22Rv1 (cell line): Measurements from ENCODE around the gene TMPRSS4.

ENCODE experiments used
- H3K27ac ChIP-seq: fragments of 450-650 bp; 2 replicates; pipeline ENCODE4 v1.5.1; 2017
- ZFX ChIP-seq: fragments of 450-650 bp; IDR thresholded peaks from 2 replicates; pipeline ENCODE4 v1.6.1; 2017; ENCODE audit warnings: antibody characterized with exemption, borderline replicate concordance
- TF ChIP-seq, protein P1 (sequence below): fragments of 450-650 bp; IDR thresholded peaks from 2 replicates; pipeline ENCODE4 v1.5.1; 2017; ENCODE audit warnings: mild to moderate bottlenecking

The TMPRSS4 gene

DNA sequence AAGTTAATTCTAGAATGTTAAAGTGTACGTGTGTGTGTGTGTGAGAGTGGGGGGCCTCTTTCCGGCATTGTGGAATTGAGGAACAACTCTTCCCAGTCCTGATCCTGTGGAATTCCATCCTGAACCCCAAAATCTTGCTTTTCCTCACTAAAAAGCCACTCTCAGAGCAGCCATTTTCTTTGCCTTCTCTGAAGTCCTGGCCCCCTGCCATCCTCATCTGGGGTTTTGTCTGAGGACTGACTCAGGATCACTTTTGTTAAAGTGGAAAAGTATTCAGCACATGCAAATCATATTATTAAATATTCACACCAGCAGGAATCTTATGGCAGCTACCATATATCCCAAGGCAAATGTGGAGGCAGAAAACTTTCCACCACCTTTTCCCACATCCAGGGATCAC, 72.0 kb downstream of the TMPRSS4 start:
- no peak for TF ChIP-seq ZFX
- TF ChIP-seq, protein P1, sequence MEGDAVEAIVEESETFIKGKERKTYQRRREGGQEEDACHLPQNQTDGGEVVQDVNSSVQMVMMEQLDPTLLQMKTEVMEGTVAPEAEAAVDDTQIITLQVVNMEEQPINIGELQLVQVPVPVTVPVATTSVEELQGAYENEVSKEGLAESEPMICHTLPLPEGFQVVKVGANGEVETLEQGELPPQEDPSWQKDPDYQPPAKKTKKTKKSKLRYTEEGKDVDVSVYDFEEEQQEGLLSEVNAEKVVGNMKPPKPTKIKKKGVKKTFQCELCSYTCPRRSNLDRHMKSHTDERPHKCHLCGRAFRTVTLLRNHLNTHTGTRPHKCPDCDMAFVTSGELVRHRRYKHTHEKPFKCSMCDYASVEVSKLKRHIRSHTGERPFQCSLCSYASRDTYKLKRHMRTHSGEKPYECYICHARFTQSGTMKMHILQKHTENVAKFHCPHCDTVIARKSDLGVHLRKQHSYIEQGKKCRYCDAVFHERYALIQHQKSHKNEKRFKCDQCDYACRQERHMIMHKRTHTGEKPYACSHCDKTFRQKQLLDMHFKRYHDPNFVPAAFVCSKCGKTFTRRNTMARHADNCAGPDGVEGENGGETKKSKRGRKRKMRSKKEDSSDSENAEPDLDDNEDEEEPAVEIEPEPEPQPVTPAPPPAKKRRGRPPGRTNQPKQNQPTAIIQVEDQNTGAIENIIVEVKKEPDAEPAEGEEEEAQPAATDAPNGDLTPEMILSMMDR: no peak
- H3K27ac ChIP-seq: no peak overlapping the region

DNA sequence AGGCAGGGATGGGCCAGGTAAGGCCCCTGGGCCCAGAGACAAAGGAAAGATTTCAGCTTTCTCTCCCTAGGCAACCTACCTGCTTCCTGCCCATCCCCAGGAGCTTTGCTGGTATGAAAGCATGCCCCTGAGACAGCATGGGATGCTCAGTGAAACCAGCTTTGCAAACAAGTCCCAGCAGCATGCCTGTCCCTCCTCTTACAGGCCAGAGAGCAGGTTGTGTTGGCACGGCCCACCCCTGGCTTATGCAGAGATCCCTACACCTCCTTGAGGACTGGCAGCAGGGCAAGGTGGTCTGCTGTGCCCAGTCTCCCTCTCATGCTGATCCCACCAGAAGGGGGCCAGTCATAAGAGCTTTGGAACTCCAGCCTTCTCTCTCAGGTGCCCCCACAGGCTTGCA, 72.6 kb downstream of the TMPRSS4 start:
- TF ChIP-seq, protein P1: no peak
- no peak for TF ChIP-seq ZFX

DNA sequence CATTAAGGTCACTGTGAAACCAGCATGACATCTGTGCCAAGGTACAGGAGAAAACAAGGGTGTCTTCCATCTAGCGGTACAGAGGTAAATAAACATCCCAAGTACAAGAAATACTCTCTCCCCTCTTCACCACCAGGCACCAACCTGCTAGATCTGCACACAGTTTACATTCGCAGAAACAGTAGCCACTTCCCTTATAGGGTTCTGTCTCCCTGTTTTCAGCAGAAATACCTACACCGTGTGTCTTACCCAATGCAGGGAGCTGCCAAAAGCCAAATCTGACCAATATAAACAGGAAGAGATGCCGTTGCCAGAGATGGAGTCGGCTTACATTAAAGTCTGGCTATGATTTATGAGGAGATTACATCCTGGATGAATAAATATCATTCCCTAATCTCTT, 74.6 kb downstream of the TMPRSS4 start:
- no peak overlapping the region for H3K27ac ChIP-seq
- TF ChIP-seq ZFX: no peak
- TF ChIP-seq, protein P1: no peak

More for the DNA sequence above, 72.6 kb downstream of the TMPRSS4 start:
- H3K27ac ChIP-seq: no peak overlapping the region

DNA sequence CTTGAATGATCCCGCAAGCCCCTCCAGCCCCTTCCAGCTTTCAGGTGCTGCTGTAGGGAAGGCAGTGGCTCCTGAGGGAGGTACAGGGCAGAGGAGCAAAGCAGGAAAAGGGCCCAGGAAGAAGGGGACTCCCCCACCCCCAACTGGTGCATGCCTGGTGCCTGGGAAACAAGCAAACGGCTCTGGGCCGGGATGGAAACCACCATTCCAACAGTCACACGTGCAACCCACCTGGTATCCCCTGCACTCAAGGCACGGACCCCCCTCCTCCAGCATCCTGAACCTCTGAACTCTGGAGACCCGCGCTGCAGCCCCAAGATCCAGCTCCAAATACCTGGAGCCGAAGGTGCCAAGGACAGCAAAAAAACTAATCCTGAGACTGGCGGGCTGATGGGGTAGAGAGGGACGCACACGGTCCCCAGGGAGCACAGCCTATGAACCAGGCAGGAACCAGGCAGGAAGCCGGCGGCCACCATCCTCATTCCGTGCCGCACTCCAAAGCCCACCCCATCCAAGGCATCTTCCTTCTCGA, 75.2 kb downstream of the TMPRSS4 start:
- no peak overlapping the region for H3K27ac ChIP-seq
- TF ChIP-seq, protein P1: no peak
- no peak for TF ChIP-seq ZFX

DNA sequence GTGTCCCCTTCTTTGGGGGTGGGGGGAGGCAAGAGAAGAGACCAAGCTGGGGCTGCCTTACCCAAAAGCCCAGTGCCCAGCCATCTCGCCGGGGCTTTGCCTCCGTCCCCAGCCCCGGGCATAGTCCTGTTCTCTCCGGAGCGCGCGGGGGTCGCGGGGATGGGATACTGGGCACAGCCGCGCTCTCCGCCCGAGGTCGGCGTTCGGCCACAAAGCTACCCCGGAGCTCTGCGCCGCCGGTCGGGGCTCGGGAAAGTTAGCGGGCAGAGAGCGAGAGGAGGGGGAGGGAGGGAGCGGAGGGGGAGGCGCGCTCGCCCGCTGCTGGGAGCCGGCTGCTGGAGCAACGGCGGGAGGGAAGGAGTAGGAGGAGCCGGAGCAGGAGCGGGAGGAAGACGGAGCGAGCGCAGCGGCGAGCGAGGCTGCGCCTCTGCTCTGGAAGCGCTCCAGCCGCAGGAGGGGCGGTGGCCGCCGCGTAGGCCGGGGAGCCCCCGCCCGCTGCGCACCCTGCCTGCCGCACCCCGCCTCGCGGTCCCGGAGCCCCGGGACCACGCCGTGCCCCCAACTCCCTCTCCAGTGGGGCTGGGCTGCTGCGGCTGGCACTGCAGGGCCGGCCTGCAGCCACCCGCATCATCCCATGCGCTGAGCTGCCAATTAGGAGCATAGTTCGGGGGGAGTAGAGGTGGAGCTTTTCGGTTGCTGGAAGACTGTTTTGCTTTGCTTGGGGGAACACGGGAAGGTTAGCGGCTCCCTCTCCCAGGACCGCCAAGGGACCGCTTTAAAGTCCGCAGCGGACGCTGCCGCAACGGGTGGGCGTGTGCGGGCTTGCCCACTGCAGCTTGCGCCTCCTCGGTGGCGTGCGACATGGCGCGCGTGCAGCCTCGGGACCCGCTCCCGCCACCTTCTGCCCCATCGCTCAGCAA, 75.9 kb downstream of the TMPRSS4 start, which contains the start of gene SCN4B:
SCN4B (minus strand) TSS at position 272 of the 920 bp plus-strand sequence; CDS start at position 122, 150 bp downstream.
- no peak for TF ChIP-seq ZFX
- TF ChIP-seq, protein P1: 0 out of 2 replicates have a peak, but pooled peaks have one; percentile 4
- H3K27ac ChIP-seq: no peak within 1 kb of the TSS

DNA sequence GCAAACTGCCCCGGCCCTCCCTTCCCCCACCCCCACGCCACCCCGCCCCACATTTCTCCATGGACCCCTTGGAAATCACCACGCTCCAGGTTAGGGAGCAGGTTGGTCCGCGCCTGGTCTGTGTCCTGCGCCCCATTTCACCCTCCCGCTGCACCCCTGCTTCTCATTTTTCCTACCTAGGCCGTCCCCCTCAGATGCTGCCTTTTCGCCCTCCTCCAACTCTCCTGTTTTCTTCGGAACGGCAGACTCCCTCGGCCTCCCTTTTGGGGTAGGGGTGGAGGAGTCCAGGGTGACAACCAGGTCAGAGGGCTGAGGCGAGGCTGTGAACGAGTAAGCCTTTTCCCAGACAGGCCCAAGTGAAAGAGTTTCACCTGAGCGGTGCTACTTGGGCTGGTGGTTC, 76.6 kb downstream of the TMPRSS4 start:
- TF ChIP-seq, protein P1: no peak
- no peak for TF ChIP-seq ZFX
- no peak overlapping the region for H3K27ac ChIP-seq

DNA sequence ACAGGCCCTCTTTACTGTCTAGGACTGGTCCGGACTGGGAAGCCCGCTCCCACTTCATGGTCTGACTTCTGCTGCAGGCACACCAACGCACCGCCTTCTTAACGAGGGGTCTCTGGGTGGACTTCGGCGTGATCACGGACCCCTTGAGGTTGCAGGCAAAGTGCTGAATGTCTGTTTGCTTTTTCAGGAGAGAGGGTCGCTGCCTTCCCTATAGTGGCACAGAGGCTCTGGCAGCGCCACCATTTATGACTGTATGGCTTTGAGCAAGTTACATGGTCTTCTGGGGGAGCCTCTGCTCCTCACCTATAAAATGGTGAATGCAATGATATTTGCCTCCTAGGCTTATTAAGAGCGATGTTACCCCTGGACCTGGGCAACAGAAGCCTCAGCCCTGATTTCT, 77.1 kb downstream of the TMPRSS4 start:
- no peak overlapping the region for H3K27ac ChIP-seq
- TF ChIP-seq, protein P1: no peak
- TF ChIP-seq ZFX: no peak
